Measurements from ENCODE around the gene USE1. TPM values are rescaled to one million over a fixed set of nuclear protein-coding genes. Genes with fewer than 3 reads are reported as not detected.

Gene USE1
- polyA plus RNA-seq, 1 donor, result 31.8 TPM

Other genes with a start within 250 kb of the USE1 start
- 7.8 TPM for gene CPAMD8, start 188.5 kb upstream of the USE1 start, polyA plus RNA-seq
- 9.4 TPM for gene HAUS8, start 139.9 kb upstream of the USE1 start, polyA plus RNA-seq
- gene MYO9B, start 139.6 kb upstream of the USE1 start, polyA plus RNA-seq, result 49.8 TPM
- gene OCEL1, start 10.9 kb downstream of the USE1 start, polyA plus RNA-seq, result 33.0 TPM
- 61.1 TPM for gene NR2F6, start 30.6 kb downstream of the USE1 start, polyA plus RNA-seq
- 3.1 TPM for gene USHBP1, start 49.4 kb downstream of the USE1 start, polyA plus RNA-seq
- gene BABAM1, start 52.1 kb downstream of the USE1 start, polyA plus RNA-seq, result 70.7 TPM
- gene ANKLE1, start 66.5 kb downstream of the USE1 start, polyA plus RNA-seq, result 1.4 TPM
- gene ABHD8, start 88.1 kb downstream of the USE1 start, polyA plus RNA-seq, result 5.0 TPM
- gene MRPL34, start 90.5 kb downstream of the USE1 start, polyA plus RNA-seq, result 47.2 TPM
- 32.8 TPM for gene DDA1, start 94.2 kb downstream of the USE1 start, polyA plus RNA-seq
- gene ANO8, start 119.5 kb downstream of the USE1 start, polyA plus RNA-seq, result 4.4 TPM
- gene GTPBP3, start 122.2 kb downstream of the USE1 start, polyA plus RNA-seq, result 18.2 TPM
- 35.6 TPM for gene PLVAP, start 162.0 kb downstream of the USE1 start, polyA plus RNA-seq
- gene CCDC194, start 178.8 kb downstream of the USE1 start, polyA plus RNA-seq, result 0.28 TPM
- gene BST2, start 190.3 kb downstream of the USE1 start, polyA plus RNA-seq, result 31.4 TPM
- gene MVB12A, start 204.7 kb downstream of the USE1 start, polyA plus RNA-seq, result 53.5 TPM
- gene TMEM221, start 233.3 kb downstream of the USE1 start, polyA plus RNA-seq, result 0.46 TPM
- not detected for gene NXNL1, start 245.6 kb downstream of the USE1 start, polyA plus RNA-seq